T-helper 2 cell treated with Interferon-gamma antibody and Interleukin-4, amounts not matched to agents 5 μg/mL and 100 μg/mL, for 36 hours (primary cell): Measurements from ENCODE around the gene MOB3B.

Experiments used
- DNase-seq: peaks from one replicate; pipeline ENCODE4 v3.0.0; 2021; ENCODE audit warnings: low spot score
- H3K27ac Mint-ChIP-seq: one replicate; pipeline ENCODE4 v1.8.0; 2021; ENCODE audit warnings: mild to moderate bottlenecking, mixed read lengths
- H3K27me3 Mint-ChIP-seq: one replicate; pipeline ENCODE4 v1.8.0; 2021; ENCODE audit warnings: low read depth, mixed read lengths
- H3K36me3 Mint-ChIP-seq: one replicate; pipeline ENCODE4 v1.8.0; 2021; ENCODE audit warnings: low read depth, mixed read lengths
- H3K4me1 Mint-ChIP-seq: one replicate; pipeline ENCODE4 v1.8.0; 2021; ENCODE audit warnings: low read depth, mixed read lengths
- H3K4me3 Mint-ChIP-seq: one replicate; pipeline ENCODE4 v1.8.0; 2022; ENCODE audit warnings: mild to moderate bottlenecking, moderate library complexity, mixed read lengths
- H3K9me3 Mint-ChIP-seq: one replicate; pipeline ENCODE4 v1.8.0; 2021; ENCODE audit warnings: mixed read lengths

Gene MOB3B

DNA sequence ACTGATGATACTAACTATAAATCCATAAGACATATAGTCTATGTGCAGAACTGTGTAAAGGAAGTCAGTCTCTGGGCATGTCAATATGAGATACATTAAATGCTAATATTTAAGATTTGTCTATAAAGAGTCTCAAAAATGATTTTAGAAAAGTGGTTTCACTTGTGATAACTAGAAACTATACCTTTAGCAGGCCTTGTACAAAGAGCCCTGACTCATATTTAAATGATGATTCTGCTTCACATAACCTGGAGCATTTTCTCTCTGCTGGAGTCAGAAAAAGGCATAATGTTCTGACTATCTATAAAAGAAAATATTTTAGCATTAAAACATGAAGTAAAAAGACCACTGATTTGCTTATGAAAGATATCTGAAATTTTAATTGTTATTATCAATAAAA is 28.7 kb upstream of the MOB3B start:
- peaks cover 2% of the 10 kb centered on the region for H3K4me1 Mint-ChIP-seq
- peaks cover 20% of the 10 kb centered on the region for H3K36me3 Mint-ChIP-seq
- DNase-seq = no peak
- H3K27ac Mint-ChIP-seq = no peak overlapping the region
- no peaks in the 10 kb centered on the region for H3K9me3 Mint-ChIP-seq
- H3K4me3 Mint-ChIP-seq = no peak overlapping the region
- no peaks in the 10 kb centered on the region for H3K27me3 Mint-ChIP-seq

DNA sequence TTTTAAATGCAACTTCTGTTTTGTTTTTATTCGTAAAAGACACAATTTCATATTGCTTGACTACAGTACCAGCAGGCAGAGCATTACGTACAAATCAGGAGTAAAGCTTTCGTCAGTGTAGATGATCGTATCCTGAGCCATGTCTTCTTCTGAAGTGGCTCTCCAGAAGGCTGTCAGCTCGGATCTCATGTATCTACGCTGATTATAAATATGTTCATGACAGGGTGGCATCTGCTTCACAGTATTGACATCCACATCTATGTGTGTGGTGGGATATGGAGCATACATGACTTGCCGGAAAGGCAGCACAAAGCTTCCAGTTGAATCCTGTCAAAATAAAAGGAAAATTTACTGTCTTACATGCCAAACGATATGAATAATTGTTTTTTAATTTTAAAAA is 26.9 kb upstream of the MOB3B start:
- Mint-ChIP-seq H3K4me3 (no peak overlapping the region), H3K27me3 (no peaks in the 10 kb centered on the region), H3K4me1 (no peaks in the 10 kb centered on the region), H3K36me3 (peaks cover 23% of the 10 kb centered on the region), H3K9me3 (no peaks in the 10 kb centered on the region), H3K27ac (no peak overlapping the region)
- no peak for DNase-seq

DNA sequence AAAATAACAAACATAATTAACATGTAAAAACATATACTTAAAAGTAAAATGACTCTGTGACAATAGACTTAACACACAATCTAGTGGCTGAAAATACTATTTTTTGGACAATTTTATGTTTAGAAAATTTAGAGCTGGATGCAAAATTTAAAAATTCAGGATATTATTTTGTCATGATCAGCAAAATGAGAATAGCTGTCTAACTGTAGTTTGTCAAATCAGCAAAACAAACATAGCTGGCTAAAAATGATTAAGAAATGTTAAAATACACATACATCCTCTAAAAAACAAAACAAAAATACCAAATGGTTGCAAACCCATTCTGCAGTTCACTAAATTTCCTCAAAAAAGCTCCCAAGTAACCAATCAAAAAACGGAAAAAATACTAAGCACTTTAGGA is 25.1 kb upstream of the MOB3B start:
- no peak for DNase-seq
- Mint-ChIP-seq H3K27ac (no peak overlapping the region), H3K9me3 (no peaks in the 10 kb centered on the region), H3K36me3 (peaks cover 22% of the 10 kb centered on the region), H3K4me1 (no peaks in the 10 kb centered on the region), H3K4me3 (no peak overlapping the region), H3K27me3 (no peaks in the 10 kb centered on the region)

DNA sequence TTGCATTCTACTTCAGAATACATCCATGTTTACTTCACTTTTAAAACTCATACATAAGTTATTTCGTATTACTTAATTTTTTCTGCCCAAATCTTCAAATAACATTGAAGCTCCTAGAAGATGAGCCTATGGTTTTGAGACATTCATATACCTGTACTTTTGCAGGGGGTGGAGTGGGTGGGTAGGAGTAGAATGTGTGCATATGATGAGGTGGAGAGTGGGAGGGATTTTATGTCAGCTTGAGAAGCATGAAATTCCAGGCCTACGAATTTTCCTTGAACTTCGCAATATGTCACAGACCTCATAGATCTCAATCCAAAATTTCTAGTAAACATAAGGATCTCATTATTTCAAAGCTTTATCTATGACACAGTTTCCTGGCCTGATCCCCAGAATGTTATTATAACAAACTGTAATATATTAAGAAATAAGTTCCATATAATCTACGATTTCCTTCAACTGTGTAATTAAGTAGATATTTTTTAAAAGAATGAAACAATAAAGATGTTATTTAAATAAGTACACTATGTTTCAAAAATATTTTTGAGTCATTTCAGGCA is 19.7 kb upstream of the MOB3B start:
- Mint-ChIP-seq H3K4me1 (no peaks in the 10 kb centered on the region), H3K9me3 (no peaks in the 10 kb centered on the region), H3K4me3 (no peak overlapping the region), H3K36me3 (peaks cover 18% of the 10 kb centered on the region), H3K27ac (no peak overlapping the region), H3K27me3 (no peaks in the 10 kb centered on the region)
- no peak for DNase-seq

DNA sequence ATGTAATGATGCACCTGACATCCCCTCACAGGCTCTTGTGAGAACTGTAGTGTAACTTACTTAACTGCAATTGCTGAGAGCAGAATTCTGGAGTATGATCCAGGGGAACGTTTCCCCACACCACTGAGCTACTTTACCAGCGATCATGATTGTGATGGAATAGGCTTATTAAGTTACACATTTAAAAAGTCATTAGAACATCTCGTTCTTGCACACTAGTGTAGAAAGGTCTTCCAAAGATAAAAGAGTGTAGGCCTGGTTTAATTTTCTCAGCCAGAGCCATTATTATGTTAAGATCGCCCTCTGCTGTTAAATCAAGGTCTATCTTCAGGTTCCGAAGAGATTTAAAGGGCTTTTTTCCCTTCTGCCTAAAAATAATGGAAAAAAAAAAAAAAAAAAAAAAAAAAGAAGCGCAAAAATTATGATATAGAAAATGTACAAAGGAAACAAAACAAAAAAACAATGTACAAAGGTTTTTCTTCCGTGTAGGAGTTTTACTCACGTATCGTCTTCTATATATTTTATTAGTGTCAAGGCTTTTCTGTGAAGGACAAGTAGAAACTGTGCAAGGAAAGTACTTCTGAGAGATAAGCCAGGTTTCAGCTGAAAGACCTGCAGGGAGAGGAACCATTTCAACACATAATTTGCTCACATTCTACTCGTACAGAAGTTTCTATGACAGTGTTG is 18.6 kb upstream of the MOB3B start:
- no peaks in the 10 kb centered on the region for H3K27me3 Mint-ChIP-seq
- peaks cover 12% of the 10 kb centered on the region for H3K36me3 Mint-ChIP-seq
- H3K4me3 Mint-ChIP-seq = no peak overlapping the region
- no peak for DNase-seq
- no peaks in the 10 kb centered on the region for H3K9me3 Mint-ChIP-seq
- no peaks in the 10 kb centered on the region for H3K4me1 Mint-ChIP-seq
- no peak overlapping the region for H3K27ac Mint-ChIP-seq

DNA sequence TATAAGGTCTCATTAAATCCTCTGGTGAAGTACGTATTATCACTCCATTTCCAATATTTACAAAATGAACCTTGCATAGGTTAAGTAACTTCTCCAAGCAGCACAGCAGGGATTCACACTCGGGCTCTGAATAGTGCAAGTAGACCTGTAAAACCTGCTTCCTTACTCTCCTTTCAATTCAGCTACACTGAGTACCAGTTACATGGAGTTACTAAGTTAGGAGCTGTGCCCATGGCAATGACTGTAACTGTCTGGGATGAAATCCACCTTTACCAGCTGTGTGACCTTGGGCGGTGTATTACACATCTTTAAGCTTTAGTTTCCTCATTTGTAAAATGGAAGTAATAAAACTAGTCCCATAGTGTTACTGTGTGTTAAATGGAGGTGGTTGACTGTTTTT is 15.9 kb upstream of the MOB3B start:
- Mint-ChIP-seq H3K27ac (no peak overlapping the region), H3K27me3 (no peaks in the 10 kb centered on the region), H3K36me3 (peaks cover 7% of the 10 kb centered on the region), H3K4me1 (no peaks in the 10 kb centered on the region), H3K9me3 (no peaks in the 10 kb centered on the region), H3K4me3 (no peak overlapping the region)
- no peak for DNase-seq

DNA sequence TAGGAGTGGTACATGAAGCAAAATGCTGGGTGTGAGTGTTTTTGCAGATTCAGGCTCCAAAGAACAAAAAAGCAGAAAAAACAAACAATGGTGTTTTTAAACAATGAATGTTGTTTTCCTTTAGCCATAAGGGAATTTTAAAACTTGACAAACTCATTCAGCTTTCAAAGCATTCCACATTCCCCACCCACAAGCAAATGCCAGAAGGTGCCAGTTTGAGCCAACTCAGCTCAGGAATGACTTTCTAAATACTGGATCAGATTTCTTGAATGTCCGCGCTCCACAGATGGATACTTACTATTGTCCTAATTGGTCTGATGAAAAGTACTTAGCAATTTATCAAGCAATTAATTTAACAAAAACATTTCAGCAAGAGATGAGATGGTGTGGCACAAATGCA is 12.9 kb upstream of the MOB3B start:
- no peaks in the 10 kb centered on the region for H3K4me1 Mint-ChIP-seq
- no peak for DNase-seq
- H3K27ac Mint-ChIP-seq = no peak overlapping the region
- H3K4me3 Mint-ChIP-seq = no peak overlapping the region
- no peaks in the 10 kb centered on the region for H3K9me3 Mint-ChIP-seq
- no peaks in the 10 kb centered on the region for H3K27me3 Mint-ChIP-seq
- peaks cover 7% of the 10 kb centered on the region for H3K36me3 Mint-ChIP-seq

DNA sequence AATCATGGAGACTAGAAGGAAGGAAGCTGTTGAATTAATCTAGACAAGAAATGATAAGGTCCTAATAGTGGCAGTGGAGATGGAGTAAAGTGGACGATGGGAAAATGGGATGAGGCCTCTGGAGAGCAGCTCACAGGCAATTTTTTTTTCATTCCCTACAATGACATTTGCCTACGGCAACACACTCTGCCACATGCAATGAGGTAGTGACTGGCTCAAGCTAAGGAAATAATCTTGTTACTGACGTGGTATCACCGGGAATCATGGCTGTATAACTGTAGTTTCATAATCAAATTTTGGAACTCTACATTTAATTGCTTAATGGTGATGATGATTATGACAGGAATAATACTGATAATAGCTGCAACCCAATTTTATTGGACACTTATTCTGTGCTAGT is 12.1 kb upstream of the MOB3B start:
- no peaks in the 10 kb centered on the region for H3K9me3 Mint-ChIP-seq
- H3K27ac Mint-ChIP-seq = no peak overlapping the region
- H3K4me3 Mint-ChIP-seq = no peak overlapping the region
- H3K36me3 Mint-ChIP-seq = peaks cover 7% of the 10 kb centered on the region
- no peak for DNase-seq
- no peaks in the 10 kb centered on the region for H3K27me3 Mint-ChIP-seq
- H3K4me1 Mint-ChIP-seq = no peaks in the 10 kb centered on the region

DNA sequence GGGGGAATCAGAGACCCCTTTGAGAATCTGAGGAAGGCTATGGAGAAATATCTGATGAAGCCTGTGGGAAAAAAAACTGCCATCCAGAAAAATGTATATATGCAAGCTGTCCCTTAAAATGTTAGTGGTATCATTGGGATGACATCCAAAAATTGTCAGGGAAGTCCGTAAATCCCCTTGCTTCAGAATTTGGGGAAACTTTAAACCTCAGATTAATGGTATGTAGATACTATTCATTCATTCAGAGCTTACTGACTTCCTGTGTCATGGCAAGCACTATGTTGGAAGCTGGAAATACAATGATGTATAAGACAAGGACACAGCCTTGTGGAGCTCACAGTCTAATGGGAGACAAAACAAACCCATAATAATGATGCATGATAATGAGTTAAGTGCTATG is 10.9 kb upstream of the MOB3B start:
- DNase-seq = no peak
- no peak overlapping the region for H3K4me3 Mint-ChIP-seq
- H3K36me3 Mint-ChIP-seq = peaks cover 7% of the 10 kb centered on the region

DNA sequence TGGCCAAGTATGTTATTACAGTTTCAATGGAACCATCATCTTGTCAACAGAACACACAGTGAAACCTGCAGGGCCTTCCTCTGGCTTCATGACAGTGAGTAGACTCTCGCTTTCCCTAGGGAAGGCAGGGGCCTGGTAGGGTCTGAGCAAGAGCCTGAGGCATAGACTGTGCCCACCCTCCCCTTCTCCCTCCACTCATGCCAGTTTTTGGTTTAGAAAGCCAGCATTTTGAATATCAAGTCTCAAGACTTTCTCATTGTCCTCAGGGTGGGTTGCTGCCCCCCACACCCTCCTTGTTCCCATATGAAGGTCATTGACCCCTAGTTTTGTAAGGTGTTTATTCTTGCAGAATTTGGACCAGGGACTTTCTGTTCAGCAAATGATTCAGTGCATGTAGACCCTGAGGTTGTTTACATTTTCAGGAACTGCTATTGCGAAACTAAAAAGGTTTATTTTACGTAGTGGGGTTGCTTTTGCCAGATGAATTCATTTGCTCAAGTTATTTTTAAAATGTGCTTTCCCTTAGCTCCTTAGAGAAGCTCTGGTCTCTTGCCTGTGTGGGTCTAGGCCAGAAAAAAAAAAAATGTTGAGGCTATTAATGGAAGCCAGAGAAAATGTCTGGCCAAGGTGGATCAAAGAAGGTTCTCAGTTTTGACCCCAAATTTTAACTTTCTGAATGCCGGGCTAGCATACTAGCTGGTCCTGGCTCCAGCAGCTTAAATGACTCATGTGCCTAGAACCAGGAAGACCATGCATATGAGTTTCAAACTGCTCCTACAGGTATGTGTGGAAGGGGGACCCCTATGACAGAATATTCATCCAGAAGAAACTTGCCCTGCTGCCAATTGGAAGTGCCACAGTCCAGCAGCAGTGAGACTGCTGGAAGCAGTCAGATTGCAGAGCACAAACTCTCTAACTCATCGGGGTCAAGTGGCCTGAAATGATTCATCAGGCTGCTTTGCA is 10.1 kb upstream of the MOB3B start:
- H3K27ac Mint-ChIP-seq = no peak overlapping the region
- H3K36me3 Mint-ChIP-seq = peaks cover 6% of the 10 kb centered on the region
- no peaks in the 10 kb centered on the region for H3K4me1 Mint-ChIP-seq
- no peak for DNase-seq
- no peaks in the 10 kb centered on the region for H3K27me3 Mint-ChIP-seq
- no peaks in the 10 kb centered on the region for H3K9me3 Mint-ChIP-seq
- H3K4me3 Mint-ChIP-seq = no peak overlapping the region

More for the DNA sequence above, 10.9 kb upstream of the MOB3B start:
- no peaks in the 10 kb centered on the region for H3K9me3 Mint-ChIP-seq
- no peak overlapping the region for H3K27ac Mint-ChIP-seq
- H3K27me3 Mint-ChIP-seq = no peaks in the 10 kb centered on the region
- H3K4me1 Mint-ChIP-seq = no peaks in the 10 kb centered on the region

DNA sequence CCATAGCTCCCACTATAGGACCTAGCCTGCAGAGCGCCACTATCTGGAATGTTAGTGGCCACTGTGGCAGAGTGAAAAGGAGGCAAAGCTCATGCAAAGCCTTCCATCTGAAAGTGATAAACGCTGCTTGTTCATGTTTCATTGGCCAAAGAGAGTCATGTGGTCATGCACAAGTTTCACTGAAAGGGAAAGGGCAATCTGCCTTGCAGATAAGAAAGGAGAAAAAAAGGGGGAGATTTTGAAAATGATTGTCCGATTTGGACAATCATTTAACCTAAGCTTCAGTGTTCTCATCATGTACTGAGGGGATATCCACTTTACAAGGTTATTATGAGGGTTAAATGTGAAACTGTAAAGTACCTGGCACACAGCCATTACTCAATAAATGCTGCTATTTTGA is 9.0 kb upstream of the MOB3B start:
- Mint-ChIP-seq H3K36me3 (peaks cover 3% of the 10 kb centered on the region), H3K27ac (no peak overlapping the region), H3K4me3 (no peak overlapping the region), H3K4me1 (peaks cover 2% of the 10 kb centered on the region), H3K9me3 (no peaks in the 10 kb centered on the region), H3K27me3 (peaks cover 2% of the 10 kb centered on the region)
- no peak for DNase-seq

DNA sequence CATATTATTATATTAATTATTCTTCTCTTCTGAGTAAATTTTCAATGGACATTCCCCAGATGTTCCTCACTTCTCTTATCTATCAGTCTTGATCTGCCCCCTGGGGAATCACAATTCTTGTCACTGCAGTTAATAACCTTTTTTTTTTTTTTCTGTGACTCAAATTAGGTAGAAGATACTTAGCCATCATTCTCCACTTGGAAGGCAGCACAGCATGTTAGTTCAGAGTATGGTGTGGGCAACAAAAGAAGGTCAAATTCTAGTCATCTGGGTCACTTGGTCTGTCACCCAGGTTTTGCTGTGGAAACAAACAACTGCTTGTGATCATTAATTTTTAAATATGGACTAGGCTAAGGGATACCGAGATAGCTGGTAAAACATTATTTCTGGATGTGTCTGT is 8.1 kb upstream of the MOB3B start:
- no peaks in the 10 kb centered on the region for H3K9me3 Mint-ChIP-seq
- DNase-seq = no peak
- H3K36me3 Mint-ChIP-seq = peaks cover 2% of the 10 kb centered on the region
- H3K4me1 Mint-ChIP-seq = peaks cover 2% of the 10 kb centered on the region
- no peak overlapping the region for H3K27ac Mint-ChIP-seq
- H3K27me3 Mint-ChIP-seq = peaks cover 7% of the 10 kb centered on the region
- H3K4me3 Mint-ChIP-seq = no peak overlapping the region

DNA sequence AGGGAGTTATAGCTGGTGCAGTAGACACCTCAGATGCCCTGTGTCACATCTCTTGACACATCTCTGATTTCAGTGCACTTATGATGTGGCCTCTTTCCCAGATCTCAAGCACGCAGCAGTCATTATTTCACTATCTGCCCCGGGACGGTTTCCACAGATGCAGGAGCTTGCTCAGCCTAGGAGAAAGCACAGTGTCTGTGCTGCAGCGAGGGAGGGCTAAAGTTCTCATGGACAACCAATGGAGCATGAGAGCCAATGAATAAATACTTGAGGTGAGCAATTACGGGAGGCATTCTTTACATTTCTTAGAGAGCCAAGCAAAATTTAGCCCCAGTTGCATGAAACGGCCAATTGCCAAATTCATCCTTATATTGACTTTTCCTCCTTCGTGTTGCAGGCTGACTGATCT is 7.4 kb upstream of the MOB3B start:
- Mint-ChIP-seq H3K27ac (no peak overlapping the region), H3K4me1 (peaks cover 2% of the 10 kb centered on the region), H3K9me3 (no peaks in the 10 kb centered on the region), H3K4me3 (no peak overlapping the region), H3K27me3 (peaks cover 10% of the 10 kb centered on the region), H3K36me3 (peaks cover 2% of the 10 kb centered on the region)
- no peak for DNase-seq

DNA sequence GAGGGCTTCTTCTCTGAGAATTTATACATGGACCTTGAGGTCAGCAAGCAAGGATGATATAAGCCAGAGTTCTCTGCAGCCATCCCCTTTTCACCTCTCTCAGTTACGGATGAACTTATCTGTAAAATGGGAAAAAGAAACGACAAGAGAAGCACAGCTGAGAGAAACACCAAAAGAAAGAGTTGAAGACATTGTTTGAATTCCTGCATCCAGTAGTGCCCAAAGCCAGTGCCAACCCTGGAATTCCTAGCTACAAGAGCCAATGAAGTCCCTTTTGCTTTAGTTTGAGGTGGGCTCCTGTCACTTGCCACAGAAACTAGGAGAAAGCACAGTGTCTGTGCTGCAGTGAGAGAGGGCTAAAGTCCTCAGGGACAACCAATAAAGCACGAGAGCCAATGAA is 6.6 kb upstream of the MOB3B start:
- Mint-ChIP-seq H3K4me1 (peaks cover 2% of the 10 kb centered on the region), H3K27ac (no peak overlapping the region), H3K4me3 (no peak overlapping the region), H3K27me3 (peaks cover 13% of the 10 kb centered on the region), H3K9me3 (no peaks in the 10 kb centered on the region), H3K36me3 (peaks cover 2% of the 10 kb centered on the region)
- DNase-seq = no peak
